BLaER1 (cell line): ENCODE data around the gene RAP1A.
A peak's percentile ranks its signal among the peaks of the same experiment; 100 is the strongest.

Source experiments
- H3K27ac ChIP-seq: shearing (Covaris generic); formaldehyde crosslinking; 2 replicates; pipeline ENCODE4 v1.8.1; 2022
- H3K27me3 ChIP-seq: shearing (Covaris generic); formaldehyde crosslinking; 2 replicates; pipeline ENCODE4 v1.8.1; 2022
- H3K36me3 ChIP-seq: shearing (Covaris generic); formaldehyde crosslinking; 2 replicates; pipeline ENCODE4 v1.8.1; 2022
- H3K4me1 ChIP-seq: shearing (Covaris generic); formaldehyde crosslinking; 2 replicates; pipeline ENCODE4 v1.8.1; 2022
- H3K4me2 ChIP-seq: shearing (Covaris generic); formaldehyde crosslinking; 2 replicates; pipeline ENCODE4 v1.8.1; 2022
- H3K4me3 ChIP-seq: shearing (Covaris generic); formaldehyde crosslinking; 2 replicates; pipeline ENCODE4 v1.8.1; 2022
- H3K9ac ChIP-seq: shearing (Covaris generic); formaldehyde crosslinking; 2 replicates; pipeline ENCODE4 v1.8.1; 2022
- H3K9me3 ChIP-seq: shearing (Covaris generic); formaldehyde crosslinking; 2 replicates; pipeline ENCODE4 v1.8.1; 2022
- H4K20me1 ChIP-seq: shearing (Covaris generic); formaldehyde crosslinking; 2 replicates; pipeline ENCODE4 v1.8.1; 2022
- Cebpa-rat ChIP-seq: shearing (Covaris generic); IDR thresholded peaks from 2 replicates; pipeline ENCODE4 v1.8.1; 2022

The RAP1A gene

DNA sequence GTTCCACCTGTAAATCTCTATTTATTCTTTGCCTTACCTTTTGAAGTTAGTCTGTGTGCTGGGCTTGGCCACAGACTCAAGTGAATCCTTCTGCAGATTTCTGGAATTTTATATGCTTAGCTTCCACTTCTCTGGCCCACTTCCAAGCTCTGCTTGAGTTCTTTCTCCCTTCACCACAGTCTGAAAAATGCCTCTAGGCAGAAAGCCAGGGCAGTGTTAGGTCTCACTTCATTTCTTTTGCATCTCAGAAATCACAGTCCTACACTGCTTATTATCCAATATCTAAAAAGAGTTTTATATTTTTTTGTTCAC lies 70.7 kb downstream of the RAP1A start:
- H4K20me1 ChIP-seq, result peaks cover 4% of the 10 kb centered on the region; the same call in 1 of the 2 replicates
- H3K9ac ChIP-seq, result no peak overlapping the region
- peaks cover 37% of the 10 kb centered on the region for H3K9me3 ChIP-seq
- no peak overlapping the region for H3K27ac ChIP-seq
- no peak overlapping the region for H3K4me3 ChIP-seq
- H3K4me2 ChIP-seq, result no peak overlapping the region
- peaks cover 12% of the 10 kb centered on the region; the same call in 1 of the 2 replicates for H3K4me1 ChIP-seq
- H3K27me3 ChIP-seq, result no peaks in the 10 kb centered on the region
- H3K36me3 ChIP-seq, result peaks cover 51% of the 10 kb centered on the region
- TF ChIP-seq Cebpa-rat, result no peak

- peaks cover 30% of the 10 kb centered on the region for H3K9me3 ChIP-seq
- peaks cover 4% of the 10 kb centered on the region; the same call in 1 of the 2 replicates for H4K20me1 ChIP-seq
- no peak overlapping the region for H3K9ac ChIP-seq
- no peak overlapping the region for H3K4me3 ChIP-seq
- H3K4me2 ChIP-seq, result no peak overlapping the region
- H3K27me3 ChIP-seq, result no peaks in the 10 kb centered on the region
- H3K36me3 ChIP-seq, result peaks cover 54% of the 10 kb centered on the region
- no peak for TF ChIP-seq Cebpa-rat
- no peak overlapping the region for H3K27ac ChIP-seq
- peaks cover 23% of the 10 kb centered on the region for H3K4me1 ChIP-seq
Measured at GRCh38 chr1:111691886-111692285, 72.3 kb downstream of the RAP1A start.

DNA sequence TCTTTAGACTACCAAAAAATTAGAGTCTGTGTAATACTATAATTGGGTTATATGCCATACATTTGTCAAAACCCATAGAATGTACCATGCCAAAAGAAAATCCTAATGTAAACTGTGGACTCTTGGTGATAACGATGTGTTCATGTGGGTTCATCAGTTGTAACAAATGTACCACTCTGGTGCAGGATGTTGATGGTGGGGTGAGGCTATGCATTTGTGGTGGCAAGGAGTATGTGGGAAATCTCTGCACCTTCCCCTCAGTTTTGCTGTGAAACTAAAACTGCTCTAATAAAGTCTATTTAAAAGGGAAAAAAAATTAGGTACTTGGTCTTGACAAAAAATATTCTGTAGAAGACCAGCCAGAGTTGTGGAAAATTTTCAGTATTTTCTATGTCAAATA lies 76.2 kb downstream of the RAP1A start:
- no peak for TF ChIP-seq Cebpa-rat
- Histone ChIP-seq H3K4me1 (peaks cover 12% of the 10 kb centered on the region), H3K9ac (no peak overlapping the region), H3K27me3 (no peaks in the 10 kb centered on the region), H3K9me3 (no peaks in the 10 kb centered on the region), H3K36me3 (peaks cover 70% of the 10 kb centered on the region), H3K27ac (no peak overlapping the region), H3K4me3 (no peak overlapping the region), H3K4me2 (peak overlapping the region; percentile 45; the same call in 1 of the 2 replicates), H4K20me1 (peaks cover 4% of the 10 kb centered on the region; the same call in 1 of the 2 replicates)

- Histone ChIP-seq H3K4me3 (no peak overlapping the region), H3K27me3 (no peaks in the 10 kb centered on the region), H3K36me3 (peaks cover 72% of the 10 kb centered on the region), H4K20me1 (0 out of 2 replicates have a peak, but pooled peaks cover 4% of the 10 kb centered on the region), H3K27ac (no peak overlapping the region), H3K9ac (no peak overlapping the region), H3K9me3 (no peaks in the 10 kb centered on the region), H3K4me2 (peak overlapping the region; percentile 45), H3K4me1 (peaks cover 12% of the 10 kb centered on the region)
- TF ChIP-seq Cebpa-rat, result no peak
Measured at GRCh38 chr1:111696330-111696729, 76.7 kb downstream of the RAP1A start.

DNA sequence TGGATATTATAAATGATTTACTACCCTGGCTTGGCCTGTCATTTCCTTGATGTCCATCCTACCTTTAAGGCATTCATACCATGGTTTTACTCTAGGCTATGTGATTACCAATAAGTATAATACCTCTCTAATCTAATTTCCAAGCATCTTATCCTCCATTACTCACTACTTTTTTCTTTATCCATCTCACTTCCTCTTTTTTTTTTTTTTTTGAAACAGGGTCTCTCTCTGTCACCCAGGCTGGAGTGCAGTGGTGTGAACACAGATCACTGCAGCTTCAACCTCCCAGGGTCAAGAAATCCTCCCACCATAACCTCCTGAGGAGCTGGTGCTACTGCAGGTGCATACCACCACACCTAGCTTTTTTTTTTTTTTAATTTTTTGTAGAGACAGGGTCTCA lies 79.7 kb downstream of the RAP1A start:
- Histone ChIP-seq H3K4me2 (no peak overlapping the region), H3K9me3 (no peaks in the 10 kb centered on the region), H3K36me3 (peaks cover 70% of the 10 kb centered on the region), H3K9ac (no peak overlapping the region), H3K27me3 (no peaks in the 10 kb centered on the region), H4K20me1 (no peaks in the 10 kb centered on the region), H3K4me1 (peaks cover 12% of the 10 kb centered on the region), H3K4me3 (no peak overlapping the region), H3K27ac (no peak overlapping the region)
- no peak for TF ChIP-seq Cebpa-rat

- Histone ChIP-seq H3K36me3 (peaks cover 80% of the 10 kb centered on the region), H3K9me3 (no peaks in the 10 kb centered on the region), H4K20me1 (no peaks in the 10 kb centered on the region), H3K9ac (no peak overlapping the region), H3K4me1 (no peaks in the 10 kb centered on the region), H3K27ac (no peak overlapping the region), H3K4me2 (no peak overlapping the region), H3K4me3 (no peak overlapping the region), H3K27me3 (no peaks in the 10 kb centered on the region)
- no peak for TF ChIP-seq Cebpa-rat
Measured at GRCh38 chr1:111702504-111703050, 83.0 kb downstream of the RAP1A start.

- no peak overlapping the region for H3K9ac ChIP-seq
- no peak overlapping the region for H3K4me2 ChIP-seq
- H3K4me3 ChIP-seq, result no peak overlapping the region
- no peak overlapping the region for H3K27ac ChIP-seq
- H3K4me1 ChIP-seq, result no peaks in the 10 kb centered on the region
- peaks cover 84% of the 10 kb centered on the region for H3K36me3 ChIP-seq
- H3K27me3 ChIP-seq, result no peaks in the 10 kb centered on the region
- no peak for TF ChIP-seq Cebpa-rat
- no peaks in the 10 kb centered on the region for H3K9me3 ChIP-seq
- no peaks in the 10 kb centered on the region for H4K20me1 ChIP-seq
Measured at GRCh38 chr1:111704240-111704639, 84.7 kb downstream of the RAP1A start.

DNA sequence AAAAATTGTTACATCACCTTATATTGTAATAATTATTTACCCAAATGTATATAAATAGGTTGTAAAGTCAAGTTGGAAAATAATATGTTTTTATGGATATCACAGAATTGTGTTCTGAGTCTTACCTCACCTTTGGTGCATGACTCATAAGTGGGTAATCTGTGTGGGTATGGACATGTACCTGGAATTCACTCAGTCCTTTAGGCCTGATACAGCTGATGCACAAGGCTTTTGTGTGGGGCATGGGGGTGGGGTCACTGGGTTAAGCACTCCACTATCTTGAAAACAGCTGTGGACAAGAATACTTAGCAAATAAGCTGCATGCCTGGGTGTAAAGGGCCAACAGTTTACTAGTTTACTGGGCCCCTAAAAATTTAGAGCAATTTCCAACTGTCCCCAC lies 85.2 kb downstream of the RAP1A start:
- H3K27me3 ChIP-seq, result no peaks in the 10 kb centered on the region
- H3K4me2 ChIP-seq, result no peak overlapping the region
- no peaks in the 10 kb centered on the region for H3K4me1 ChIP-seq
- H3K9ac ChIP-seq, result no peak overlapping the region
- no peaks in the 10 kb centered on the region for H3K9me3 ChIP-seq
- TF ChIP-seq Cebpa-rat, result no peak
- peaks cover 80% of the 10 kb centered on the region for H3K36me3 ChIP-seq
- H3K27ac ChIP-seq, result no peak overlapping the region
- H4K20me1 ChIP-seq, result no peaks in the 10 kb centered on the region
- H3K4me3 ChIP-seq, result no peak overlapping the region

DNA sequence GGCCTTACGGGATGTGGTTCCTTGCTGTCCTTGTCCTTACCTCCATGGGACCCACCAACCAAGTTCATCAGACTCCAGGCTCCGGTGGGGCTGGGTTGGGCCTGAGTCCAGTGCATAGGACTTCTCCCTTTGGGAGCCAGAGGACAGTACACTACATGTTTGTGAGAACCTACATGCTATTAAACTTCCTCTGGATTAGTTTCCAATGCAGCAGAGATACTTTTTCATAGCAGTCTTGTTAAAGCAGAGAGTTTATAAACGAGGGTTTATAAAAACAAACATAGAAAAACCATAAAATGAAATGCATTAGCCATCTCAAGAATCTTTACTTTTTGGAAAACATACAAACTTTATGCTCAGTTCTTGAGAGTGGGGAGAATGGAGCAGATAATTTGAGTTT lies 86.3 kb downstream of the RAP1A start:
- Histone ChIP-seq H3K36me3 (peaks cover 74% of the 10 kb centered on the region), H3K4me3 (no peak overlapping the region), H4K20me1 (no peaks in the 10 kb centered on the region), H3K27me3 (no peaks in the 10 kb centered on the region), H3K9me3 (no peaks in the 10 kb centered on the region), H3K4me1 (no peaks in the 10 kb centered on the region), H3K4me2 (no peak overlapping the region), H3K9ac (no peak overlapping the region), H3K27ac (no peak overlapping the region)
- no peak for TF ChIP-seq Cebpa-rat

DNA sequence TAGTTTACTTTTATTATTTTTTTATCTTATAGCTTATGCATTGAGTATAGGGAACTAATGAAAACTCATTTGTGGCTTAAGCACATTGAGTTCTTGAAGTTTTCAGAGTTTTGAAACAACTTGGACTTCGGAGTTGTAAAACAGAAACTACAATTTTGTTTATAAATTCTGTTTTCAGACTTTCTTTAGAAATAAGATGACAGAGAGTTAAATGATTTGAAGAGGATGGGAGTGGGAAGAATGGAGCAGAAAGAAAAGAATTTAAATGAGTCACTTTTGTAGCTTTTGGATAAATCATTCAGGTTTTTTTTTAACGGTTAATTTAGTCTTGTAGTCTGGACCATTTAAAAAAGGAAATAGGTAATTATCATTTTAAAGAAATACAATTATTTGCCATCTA lies 87.3 kb downstream of the RAP1A start:
- Histone ChIP-seq H4K20me1 (no peaks in the 10 kb centered on the region), H3K4me2 (no peak overlapping the region), H3K27me3 (no peaks in the 10 kb centered on the region), H3K4me1 (no peaks in the 10 kb centered on the region), H3K4me3 (no peak overlapping the region), H3K9me3 (no peaks in the 10 kb centered on the region), H3K36me3 (peaks cover 66% of the 10 kb centered on the region), H3K9ac (no peak overlapping the region), H3K27ac (no peak overlapping the region)
- TF ChIP-seq Cebpa-rat, result no peak

GRCh38 chr1:111707906-111708305 lies 88.3 kb downstream of the RAP1A start:
- Histone ChIP-seq H3K9me3 (no peaks in the 10 kb centered on the region), H3K27me3 (no peaks in the 10 kb centered on the region), H3K27ac (no peak overlapping the region), H4K20me1 (no peaks in the 10 kb centered on the region), H3K4me1 (no peaks in the 10 kb centered on the region), H3K36me3 (peaks cover 59% of the 10 kb centered on the region), H3K4me2 (no peak overlapping the region), H3K4me3 (no peak overlapping the region), H3K9ac (no peak overlapping the region)
- no peak for TF ChIP-seq Cebpa-rat
